Smooth muscle cell of trachea (primary cell): ENCODE results near the gene ZNF202. TPM values are rescaled to one million over a fixed set of nuclear protein-coding genes. Genes with fewer than 3 reads are reported as not detected.

Experiments used
- total RNA-seq: library from RNA; depleted of rRNA; stranded (reverse); fragments of >200 nt; gene quantifications from 2 replicates; pipeline ENCODE4 v1.2.1, GENCODE V29; 2014

Gene ZNF202
- total RNA-seq, result 5.1 and 5.5 TPM in 2 replicates

GRCh38 chr11:123741159-123742030, at the start of gene ZNF202:
TSS of gene ZNF202 (minus strand) at chr11:123741660. CDS start at chr11:123730888, 10,772 bp downstream.

DNA sequence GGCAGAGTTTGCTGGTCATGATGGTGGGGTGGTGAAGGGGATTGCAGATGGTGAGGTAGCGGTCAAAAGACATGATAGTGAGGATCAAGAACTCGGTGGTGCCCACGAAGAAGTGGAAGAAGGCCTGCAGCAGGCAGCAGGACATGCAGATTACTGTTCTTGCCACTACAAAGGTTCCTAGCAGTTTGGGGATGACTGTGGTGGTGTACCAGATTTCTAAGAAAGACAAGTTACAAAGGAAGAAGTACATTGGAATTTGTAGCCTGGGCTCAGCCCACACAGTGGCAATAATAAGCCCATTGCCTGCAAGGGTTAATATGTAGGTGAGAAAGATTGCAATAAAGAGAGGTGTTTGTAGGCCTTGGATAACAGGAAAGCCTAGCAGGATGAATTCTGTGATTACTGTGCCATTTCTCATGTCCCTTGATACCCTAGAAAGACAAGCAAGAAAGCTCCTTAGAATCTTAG, 12.7 kb upstream of the ZNF202 start, which contains the start of gene OR6X1:
TSS of gene OR6X1 (minus strand) at position 418 of the 468 bp plus-strand sequence. CDS start at position 418, 0 bp downstream.

Other genes with a start within 250 kb of the ZNF202 start
- gene SCN3B, start 87.0 kb downstream of the ZNF202 start, total RNA-seq, result under 0.01 TPM in 1 of 2 replicates, not detected in the other
- gene OR6X1, start 12.9 kb upstream of the ZNF202 start, total RNA-seq, result not detected in 2 replicates
- not detected in 2 replicates for gene OR6M1, start 64.7 kb upstream of the ZNF202 start, total RNA-seq
- not detected in 2 replicates for gene TMEM225, start 144.0 kb upstream of the ZNF202 start, total RNA-seq
- gene OR8D4, start 160.5 kb upstream of the ZNF202 start, total RNA-seq, result not detected in 2 replicates
- gene OR4D5, start 198.0 kb upstream of the ZNF202 start, total RNA-seq, result not detected in 2 replicates
- gene OR6T1, start 202.2 kb upstream of the ZNF202 start, total RNA-seq, result not detected in 2 replicates
- not detected in 2 replicates for gene OR10S1, start 236.1 kb upstream of the ZNF202 start, total RNA-seq